Endothelial cell of umbilical vein (primary cell): ENCODE results near the gene JPT2. TPM values are rescaled to one million over a fixed set of nuclear protein-coding genes. Genes with fewer than 3 reads are reported as not detected.

Experiments
- BruUV-seq: library from RNA; stranded (reverse); fragments of 400-500 nt; replicated peaks from 2 replicates; lab custom pipeline; 2021; lab: Mats Ljungman, UMichigan
- CTCF ChIA-PET: fragments of 300-600, 350-600 bp; sonication (Branson Sonifier 250); formaldehyde crosslinking; loops from one replicate; lab custom pipeline; 2021; ENCODE audit warnings: antibody characterized with exemption, inconsistent platforms; lab: Charles Lee
- POLR2A ChIA-PET: fragments of 300-600, 350-600 bp; sonication (Branson Sonifier 250); formaldehyde crosslinking; loops from one replicate; lab custom pipeline; 2021; ENCODE audit warnings: antibody characterized with exemption, inconsistent platforms; lab: Charles Lee
- DNase-seq: peaks from one replicate; pipeline ENCODE4 v3.0.0-alpha.2; 2011; ENCODE audit warnings: low read depth, low spot score
- FAIRE-seq: peaks from 2 replicates; lab custom pipeline; 2011; peaks lifted over from hg19 to GRCh38; lab: Jason Lieb, UNC
- H2AFZ ChIP-seq: 2 replicates; pipeline ENCODE4 v1.6.0; 2012; ENCODE audit warnings: low read depth, low read length, control low read depth, inconsistent platforms
- H3K27ac ChIP-seq: 2 replicates; pipeline ENCODE4 v1.5.1; 2011; ENCODE audit warnings: low read depth, mild to moderate bottlenecking, control low read depth, low read length, moderate library complexity; ENCODE audit not compliant: insufficient read depth
- H3K27me3 ChIP-seq, 2 experiments: 2 replicates each; pipeline versions ENCODE4 v1.6.0 to v1.6.1; 2011; ENCODE audit warnings: low read length in 2 of 2, mixed read lengths in 1 of 2; ENCODE audit not compliant: control insufficient read depth in 2 of 2, insufficient read depth in 2 of 2
- H3K36me3 ChIP-seq, 2 experiments: 2 replicates in 1 of 2; 3 replicates in 1 of 2; pipeline ENCODE4 v1.5.1; 2011; ENCODE audit warnings: low read length in 2 of 2, mild to moderate bottlenecking in 1 of 2, moderate library complexity in 1 of 2; ENCODE audit not compliant: control insufficient read depth in 2 of 2, insufficient read depth in 2 of 2; ENCODE audit errors: extremely low read depth in 1 of 2
- H3K4me1 ChIP-seq: 3 replicates; pipeline ENCODE4 v1.5.1; 2011; ENCODE audit warnings: mild to moderate bottlenecking, low read length; ENCODE audit not compliant: control insufficient read depth, insufficient read depth; ENCODE audit errors: extremely low read depth
- H3K4me2 ChIP-seq: 2 replicates; pipeline ENCODE4 v1.6.1; 2011; ENCODE audit warnings: low read length, control low read depth, mixed read lengths; ENCODE audit not compliant: insufficient read depth
- H3K4me3 ChIP-seq, 3 experiments: fragments of 200-600 bp in 1 of 3; sonication (generic), shearing (Covaris generic) in 1 of 3; replicated peaks in 1 of 3; 2 replicates each; pipeline ENCODE4 v1.5.1; 2011 to 2016; ENCODE audit warnings: control low read depth in 3 of 3, low read length in 3 of 3, mild to moderate bottlenecking in 2 of 3, inconsistent platforms in 1 of 3, low read depth in 1 of 3, moderate library complexity in 1 of 3; ENCODE audit not compliant: insufficient read depth in 1 of 3
- H3K79me2 ChIP-seq: 2 replicates; pipeline ENCODE4 v1.6.0; 2012; ENCODE audit warnings: low read length, inconsistent platforms; ENCODE audit not compliant: control insufficient read depth, insufficient read depth
- H3K9ac ChIP-seq: replicated peaks from 2 replicates; pipeline ENCODE3; 2011; ENCODE audit warnings: low read length, control low read depth; ENCODE audit not compliant: insufficient read depth; ENCODE audit errors: extremely low read depth
- H3K9me1 ChIP-seq: replicated peaks from 3 replicates; pipeline ENCODE4 v1.6.0; 2011; ENCODE audit warnings: mild to moderate bottlenecking, low read length; ENCODE audit not compliant: control insufficient read depth, insufficient read depth; ENCODE audit errors: extremely low read depth
- H3K9me3 ChIP-seq: replicated peaks from 2 replicates; pipeline ENCODE4 v1.5.1; 2012; ENCODE audit warnings: low read length, inconsistent platforms; ENCODE audit not compliant: control insufficient read depth, insufficient read depth
- H4K20me1 ChIP-seq: replicated peaks from 2 replicates; pipeline ENCODE3; 2011; ENCODE audit warnings: mild to moderate bottlenecking, low read length; ENCODE audit not compliant: control insufficient read depth, insufficient read depth; ENCODE audit errors: extremely low read depth
- FOS ChIP-seq: IDR thresholded peaks from 2 replicates; pipeline ENCODE4 v1.6.1; 2011; ENCODE audit warnings: mild to moderate bottlenecking, low read length, moderate library complexity, borderline replicate concordance; ENCODE audit not compliant: insufficient read depth
- GATA2 ChIP-seq: IDR thresholded peaks from 2 replicates; pipeline ENCODE4 v1.7.0; 2011; ENCODE audit warnings: low read depth, mild to moderate bottlenecking, moderate library complexity, mixed read lengths, low read length; ENCODE audit not compliant: insufficient read length, insufficient read depth
- JUN ChIP-seq: IDR thresholded peaks from 2 replicates; pipeline ENCODE4 v1.6.1; 2011; ENCODE audit warnings: borderline replicate concordance, low read depth; ENCODE audit not compliant: insufficient read length, insufficient read depth
- MAX ChIP-seq: IDR thresholded peaks from 2 replicates; pipeline ENCODE4 v1.6.1; 2011; ENCODE audit not compliant: insufficient read depth, insufficient read length
- MYC ChIP-seq: IDR thresholded peaks from one replicate; pipeline ENCODE4 v1.6.1; 2011; ENCODE audit warnings: mild to moderate bottlenecking, low read depth, low read length
- POLR2A ChIP-seq: IDR thresholded peaks from 2 replicates; pipeline ENCODE4 v1.6.1; 2012; ENCODE audit warnings: low read depth, mild to moderate bottlenecking, control low read depth, low read length
- POLR2AphosphoS5 ChIP-seq: IDR thresholded peaks from 2 replicates; pipeline ENCODE4 v1.6.1; 2012; ENCODE audit warnings: low read depth, mild to moderate bottlenecking, control low read depth, low read length, moderate library complexity; ENCODE audit not compliant: insufficient read depth
- dilution Hi-C: fragments of 300-500 bp; cut with MboI; formaldehyde crosslinking; loops from one replicate; pipeline ENCODE4 v1.15.0; 2019; ENCODE audit warnings: low sequenced_read_pairs; ENCODE audit not compliant: extremely low pct_ligation_motif_present
- intact Hi-C: fragments of 100-400 bp; cut with micrococcal nuclease; formaldehyde crosslinking; loops from one replicate; pipeline ENCODE4 v1.10.0; 2022
- polyA plus RNA-seq, 4 experiments: library from polyadenylated mRNA; depleted of rRNA in 3 of 4; stranded (reverse) in 3 of 4; unstranded in 1 of 4; fragments of >200 nt; gene quantifications; 2 replicates each; pipeline versions ENCODE4 v1.2.1 to v1.2.3, GENCODE V29; 2011 to 2012; ENCODE audit warnings: missing spikeins in 1 of 4
- total RNA-seq: library from RNA; stranded (reverse); gene quantifications from 2 replicates; pipeline ENCODE4 v1.2.3, GENCODE V29; 2021

The JPT2 gene
- total and polyA plus RNA-seq, 2 donors (not counting 3 experiments of a cell fraction or from before 2014, with no cell fraction given): 35.8 to 93.3 TPM

GRCh38 chr16:1642148-1642547 is 35.9 kb upstream of the JPT2 start:
- TF ChIP-seq GATA2 (no peak), POLR2A (no peak), MYC (no peak), MAX (no peak), FOS (no peak), JUN (no peak)
- no TSS peak for BruUV-seq
- DNase-seq (no peak), FAIRE-seq (no peak)
- H3K27me3 ChIP-seq: no peaks in the 10 kb centered on the region
- H3K4me3 ChIP-seq: no peak overlapping the region
- peaks cover 19 to 52% of the 10 kb centered on the region in 2 experiments for H3K36me3 ChIP-seq
- H3K9me3 ChIP-seq: no peaks in the 10 kb centered on the region
- no peaks in the 10 kb centered on the region for H4K20me1 ChIP-seq
- H3K79me2 ChIP-seq: peaks cover 7% of the 10 kb centered on the region
- H3K9ac ChIP-seq: no peak overlapping the region
- POLR2A ChIA-PET: no interaction called here
- H3K4me1 ChIP-seq: peaks cover 13% of the 10 kb centered on the region
- CTCF ChIA-PET: no interaction called here
- intact Hi-C loops (no loop called here), dilution Hi-C loops (no loop called here)
- no peaks in the 10 kb centered on the region for H3K9me1 ChIP-seq
- no peak overlapping the region for H3K27ac ChIP-seq
- no peak overlapping the region for H2AFZ ChIP-seq
- no peak overlapping the region for H3K4me2 ChIP-seq

GRCh38 chr16:1642753-1643152 is 35.3 kb upstream of the JPT2 start:
- Histone ChIP-seq H3K4me2 (no peak overlapping the region), H3K9me1 (no peaks in the 10 kb centered on the region), H4K20me1 (no peaks in the 10 kb centered on the region), H3K4me3 (no peak overlapping the region), H3K4me1 (peaks cover 13% of the 10 kb centered on the region), H3K27ac (no peak overlapping the region), H3K9me3 (no peaks in the 10 kb centered on the region), H2AFZ (no peak overlapping the region), H3K79me2 (peaks cover 7% of the 10 kb centered on the region), H3K9ac (no peak overlapping the region), H3K27me3 (no peaks in the 10 kb centered on the region), H3K36me3 (peaks cover 19 to 46% of the 10 kb centered on the region in 2 experiments)
- FAIRE-seq: no peak
- intact Hi-C loops (no loop called here), dilution Hi-C loops (no loop called here)
- no peak for DNase-seq
- POLR2A ChIA-PET: no interaction called here
- CTCF ChIA-PET: no interaction called here
- TF ChIP-seq MAX (no peak), POLR2AphosphoS5 (no peak)
- no TSS peak for BruUV-seq
